Measurements from ENCODE around the gene BRF1. TPM values are rescaled to one million over a fixed set of nuclear protein-coding genes. Genes with fewer than 3 reads are reported as not detected.

Gene BRF1
- total and polyA plus RNA-seq, 5 experiments from 2014 or later, result 7.1 to 63.5 (median 10.9) TPM

DNA sequence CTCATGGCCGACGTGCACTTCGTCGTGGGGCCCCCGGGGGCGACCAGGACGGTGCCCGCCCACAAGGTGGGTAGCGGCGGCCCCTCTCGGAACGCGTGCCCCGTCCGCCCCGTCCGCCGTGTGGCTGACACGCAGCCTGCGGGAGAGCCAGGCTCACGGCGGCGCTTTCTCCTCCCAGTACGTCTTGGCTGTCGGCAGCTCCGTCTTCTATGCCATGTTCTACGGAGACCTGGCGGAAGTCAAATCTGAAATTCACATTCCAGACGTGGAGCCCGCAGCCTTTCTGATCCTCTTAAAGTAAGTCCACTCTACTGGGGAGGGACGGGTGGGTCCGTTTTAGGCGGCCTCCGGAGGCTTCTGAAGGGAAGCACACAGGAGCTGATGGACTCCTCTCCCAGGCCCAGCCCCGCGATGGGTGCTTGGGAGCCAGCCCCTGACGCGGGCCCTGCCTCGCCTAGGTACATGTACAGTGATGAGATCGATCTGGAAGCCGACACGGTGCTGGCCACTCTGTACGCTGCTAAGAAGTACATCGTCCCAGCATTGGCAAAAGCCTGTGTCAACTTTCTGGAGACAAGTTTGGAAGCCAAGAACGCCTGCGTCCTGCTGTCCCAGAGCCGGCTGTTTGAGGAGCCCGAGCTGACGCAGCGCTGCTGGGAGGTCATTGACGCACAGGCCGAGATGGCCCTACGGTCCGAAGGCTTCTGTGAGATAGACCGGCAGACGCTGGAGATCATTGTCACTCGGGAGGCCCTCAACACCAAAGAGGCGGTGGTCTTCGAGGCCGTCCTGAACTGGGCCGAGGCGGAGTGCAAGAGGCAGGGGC, 51.4 kb downstream of the BRF1 start:
- Mint-ChIP-seq H3K4me3 (peak overlapping the region; percentile 60 to 87 (median 74)), H3K9me3 (no peaks in the 10 kb centered on the region), H3K36me3 (peaks cover 0 to 29% (median 1%) of the 10 kb centered on the region in 3 donors), H3K27ac (peak overlapping the region in 9 of 10 donors; percentile 46 to 92 (median 76)), H3K4me1 (peaks cover 12 to 41% (median 35%) of the 10 kb centered on the region in 4 donors), H3K27me3 (no peaks in the 10 kb centered on the region)
- DNase-seq (no peak), ATAC-seq (no peak)
- POLR2A ChIA-PET, result interaction anchor here (1.2 to 2.1 kb wide), 4 partner anchors 52 to 66 kb away, joined by 3 to 22 read pairs (median 9); partner anchors contain the start of genes BRF1 and PACS2

- POLR2A ChIA-PET, result interaction anchor here (0.8 to 2.1 kb wide), 7 partner anchors 53 to 183 kb away, joined by 3 to 22 read pairs (median 3); partner anchors contain the start of genes BRF1, GPR132 and PACS2
- Mint-ChIP-seq H3K27ac (peak within 1 kb of the TSS; percentile 43 to 92 (median 82)), H3K4me1 (peaks cover 12 to 44% (median 38%) of the 10 kb centered on the region in 4 donors), H3K36me3 (peaks cover 0 to 30% (median 1%) of the 10 kb centered on the region in 3 donors), H3K4me3 (peak within 1 kb of the TSS; percentile 73 to 87 (median 78)), H3K27me3 (no peaks in the 10 kb centered on the region), H3K9me3 (no peaks in the 10 kb centered on the region)
- ATAC-seq (peak; percentile 88 to 92), DNase-seq (peak; percentile 82 to 92 (median 89))
Observed at GRCh38 chr14:105248368-105249181, 52.2 kb downstream of the BRF1 start, which contains the start of gene BTBD6. Gene BTBD6 (plus strand): TSS chr14:105248533. CDS start chr14:105248712, 179 bp downstream.

GRCh38 chr14:105247715-105248367, 53.0 kb downstream of the BRF1 start:
- no peak for ATAC-seq
- POLR2A ChIA-PET, result interaction anchor here (0.8 to 2.1 kb wide), 7 partner anchors 53 to 183 kb away, joined by 3 to 22 read pairs (median 3); partner anchors contain the start of genes BRF1, GPR132 and PACS2
- DNase-seq, result peak in 1 of 10 donors; percentile 8

DNA sequence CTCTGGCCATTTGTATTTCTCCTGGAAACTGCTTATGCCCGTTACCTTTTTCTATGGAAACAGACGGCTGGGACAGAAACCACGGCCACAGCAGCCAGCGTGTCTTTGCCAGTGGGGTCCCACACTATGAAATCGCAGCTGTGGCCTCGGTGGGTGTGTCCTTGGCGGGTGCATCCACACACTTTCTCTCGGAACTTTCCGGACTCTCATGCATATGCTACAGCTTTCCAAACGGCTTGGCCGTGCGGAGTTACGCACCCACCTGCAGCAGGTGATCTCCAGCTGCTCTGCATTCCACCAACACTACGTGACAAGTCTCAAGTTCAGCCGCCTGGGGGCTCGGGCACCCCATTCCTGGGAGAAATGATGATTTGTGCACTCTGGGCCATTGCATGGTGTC, 53.8 kb downstream of the BRF1 start:
- Mint-ChIP-seq H3K27me3 (no peaks in the 10 kb centered on the region), H3K36me3 (peaks cover 0 to 26% (median 1%) of the 10 kb centered on the region in 3 donors), H3K9me3 (no peaks in the 10 kb centered on the region), H3K4me1 (peaks cover 12 to 44% (median 39%) of the 10 kb centered on the region in 4 donors), H3K27ac (peak overlapping the region in 7 of 10 donors; percentile 52 to 92 (median 82)), H3K4me3 (peak overlapping the region; percentile 56 to 87 (median 78))
- no peak for ATAC-seq
- no peak for DNase-seq
- POLR2A ChIA-PET, result interaction anchor here (2.1 kb wide), 1 partner anchor 67 kb away, joined by 22 read pairs; the partner anchor contains the start of gene PACS2

More at GRCh38 chr14:105247715-105248367, 53.0 kb downstream of the BRF1 start:
- Mint-ChIP-seq H3K4me1 (peaks cover 12 to 44% (median 38%) of the 10 kb centered on the region in 4 donors), H3K4me3 (peak overlapping the region; percentile 73 to 87 (median 78)), H3K36me3 (peaks cover 0 to 32% (median 1%) of the 10 kb centered on the region in 3 donors), H3K9me3 (no peaks in the 10 kb centered on the region), H3K27ac (peak overlapping the region in 9 of 10 donors; percentile 43 to 92 (median 82)), H3K27me3 (no peaks in the 10 kb centered on the region)

- Mint-ChIP-seq H3K9me3 (no peaks in the 10 kb centered on the region), H3K27me3 (no peaks in the 10 kb centered on the region), H3K4me3 (peak overlapping the region in 2 of 10 donors; percentile 49 to 62), H3K4me1 (peaks cover 8 to 32% (median 30%) of the 10 kb centered on the region in 4 donors), H3K36me3 (peaks cover 0 to 14% (median 0%) of the 10 kb centered on the region in 3 donors), H3K27ac (peak overlapping the region in 5 of 10 donors; percentile 18 to 83 (median 71))
- ATAC-seq (no peak), DNase-seq (no peak)
- POLR2A ChIA-PET, result no interaction called here
Observed at GRCh38 chr14:105244334-105244733, 56.5 kb downstream of the BRF1 start.

GRCh38 chr14:105241641-105242040, 59.2 kb downstream of the BRF1 start:
- no peak for DNase-seq
- Mint-ChIP-seq H3K27ac (no peak overlapping the region), H3K27me3 (no peaks in the 10 kb centered on the region), H3K36me3 (peaks cover 0 to 14% (median 0%) of the 10 kb centered on the region in 3 donors), H3K4me1 (peaks cover 5 to 17% (median 15%) of the 10 kb centered on the region in 4 donors), H3K9me3 (no peaks in the 10 kb centered on the region), H3K4me3 (no peak overlapping the region)
- no peak for ATAC-seq
- POLR2A ChIA-PET, result no interaction called here

DNA sequence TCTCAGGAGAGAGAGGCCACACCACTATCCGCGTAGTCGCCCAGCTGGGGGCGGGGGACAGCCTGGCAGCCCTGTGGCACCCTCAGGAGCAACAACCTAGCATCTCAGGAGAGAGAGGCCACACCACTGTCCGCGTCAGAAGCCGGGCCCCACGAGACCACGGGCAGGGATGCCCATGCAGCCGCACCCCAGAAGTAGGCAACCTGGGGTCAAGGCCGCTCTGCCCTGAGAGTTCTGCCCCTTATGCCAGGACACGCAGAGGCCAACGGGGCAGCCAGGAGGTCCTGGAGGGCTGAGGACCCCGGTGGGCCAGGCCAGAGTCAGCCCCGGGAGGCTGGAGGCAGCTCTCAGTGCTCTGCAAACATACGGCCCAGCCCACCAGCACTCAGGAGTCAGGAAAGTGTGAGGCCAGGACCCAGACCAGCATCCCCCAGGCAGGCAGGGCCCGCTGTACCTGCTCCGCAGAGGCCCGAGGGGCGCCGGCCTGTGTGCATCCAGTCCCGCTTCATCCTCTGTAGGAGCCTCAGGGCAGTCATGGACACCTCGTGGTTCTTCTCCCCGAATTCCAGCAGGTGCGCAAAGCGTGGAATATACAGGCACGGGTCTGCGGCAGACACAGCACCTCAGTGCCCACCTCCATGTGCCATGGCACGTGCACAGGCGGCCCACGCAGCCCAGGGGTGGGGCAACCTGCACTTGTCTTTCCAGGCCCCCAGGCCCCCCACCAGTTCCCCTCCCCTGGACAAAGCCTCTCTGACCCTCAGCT, 59.8 kb downstream of the BRF1 start:
- no peak for DNase-seq
- peaks cover 4 to 16% (median 13%) of the 10 kb centered on the region in 4 donors for H3K4me1 Mint-ChIP-seq
- no peak overlapping the region for H3K27ac Mint-ChIP-seq
- no peak for ATAC-seq
- POLR2A ChIA-PET, result no interaction called here
- peaks cover 0 to 14% (median 0%) of the 10 kb centered on the region in 3 donors for H3K36me3 Mint-ChIP-seq
- H3K4me3 Mint-ChIP-seq, result no peak overlapping the region
- H3K27me3 Mint-ChIP-seq, result no peaks in the 10 kb centered on the region
- no peaks in the 10 kb centered on the region for H3K9me3 Mint-ChIP-seq

GRCh38 chr14:105229099-105229655, 71.6 kb downstream of the BRF1 start:
- no peak for DNase-seq
- Mint-ChIP-seq H3K36me3 (peaks cover 0 to 45% (median 2%) of the 10 kb centered on the region in 3 donors), H3K27me3 (no peaks in the 10 kb centered on the region), H3K9me3 (no peaks in the 10 kb centered on the region), H3K27ac (peak overlapping the region in 1 of 10 donors; percentile 16), H3K4me3 (no peak overlapping the region), H3K4me1 (peaks cover 0 to 1% (median 0%) of the 10 kb centered on the region in 4 donors)
- POLR2A ChIA-PET, result no interaction called here
- ATAC-seq, result no peak

DNA sequence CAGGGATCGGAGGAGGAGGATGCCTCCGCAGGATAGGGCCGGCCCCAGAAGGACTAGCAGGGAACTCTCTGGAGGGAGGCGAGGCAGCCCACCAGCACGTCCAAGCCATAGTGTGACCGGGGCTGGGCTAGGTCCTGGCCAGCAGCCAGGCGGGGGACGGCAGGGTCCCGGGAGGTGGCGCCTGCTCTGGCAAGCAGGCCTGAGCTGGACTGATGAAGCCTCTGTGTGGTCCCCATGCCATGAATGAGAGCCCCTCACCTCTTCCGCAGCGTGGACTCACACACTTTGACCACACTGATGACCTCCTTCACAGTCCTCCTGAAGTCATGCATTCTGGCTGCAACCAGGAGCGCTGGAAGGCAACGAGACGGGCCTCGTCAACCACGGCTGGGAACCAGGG, 72.2 kb downstream of the BRF1 start:
- Mint-ChIP-seq H3K9me3 (no peaks in the 10 kb centered on the region), H3K27ac (no peak overlapping the region), H3K4me1 (peaks cover 0 to 1% (median 0%) of the 10 kb centered on the region in 4 donors), H3K27me3 (no peaks in the 10 kb centered on the region), H3K4me3 (no peak overlapping the region), H3K36me3 (peaks cover 0 to 50% (median 2%) of the 10 kb centered on the region in 3 donors)
- DNase-seq (no peak), ATAC-seq (no peak)
- POLR2A ChIA-PET, result no interaction called here

GRCh38 chr14:105227346-105227745, 73.5 kb downstream of the BRF1 start:
- Mint-ChIP-seq H3K4me1 (peaks cover 0 to 1% (median 0%) of the 10 kb centered on the region in 4 donors), H3K36me3 (peaks cover 0 to 61% (median 2%) of the 10 kb centered on the region in 3 donors), H3K9me3 (no peaks in the 10 kb centered on the region), H3K27ac (no peak overlapping the region), H3K4me3 (no peak overlapping the region), H3K27me3 (no peaks in the 10 kb centered on the region)
- POLR2A ChIA-PET, result no interaction called here
- ATAC-seq (no peak), DNase-seq (no peak)

- Mint-ChIP-seq H3K4me1 (peaks cover 0 to 1% (median 0%) of the 10 kb centered on the region in 4 donors), H3K9me3 (no peaks in the 10 kb centered on the region), H3K27ac (no peak overlapping the region), H3K27me3 (no peaks in the 10 kb centered on the region), H3K4me3 (no peak overlapping the region), H3K36me3 (peaks cover 0 to 70% (median 2%) of the 10 kb centered on the region in 3 donors)
- no peak for ATAC-seq
- POLR2A ChIA-PET, result no interaction called here
- DNase-seq, result no peak
Observed at GRCh38 chr14:105226198-105226597, 74.6 kb downstream of the BRF1 start.
